OCI-M2 (cell line): ENCODE results near the gene KBTBD3.
"Not testable (repeated sequence)": the region's sequence is repeated elsewhere in the genome, so short reads cannot be mapped to it uniquely, and the experiment has no call there.

ENCODE experiments used
- DNase-seq: peaks from one replicate; lab custom pipeline; 2025; ENCODE audit not compliant: unreplicated experiment; lab: John Stamatoyannopoulos, UW

Gene KBTBD3

DNA sequence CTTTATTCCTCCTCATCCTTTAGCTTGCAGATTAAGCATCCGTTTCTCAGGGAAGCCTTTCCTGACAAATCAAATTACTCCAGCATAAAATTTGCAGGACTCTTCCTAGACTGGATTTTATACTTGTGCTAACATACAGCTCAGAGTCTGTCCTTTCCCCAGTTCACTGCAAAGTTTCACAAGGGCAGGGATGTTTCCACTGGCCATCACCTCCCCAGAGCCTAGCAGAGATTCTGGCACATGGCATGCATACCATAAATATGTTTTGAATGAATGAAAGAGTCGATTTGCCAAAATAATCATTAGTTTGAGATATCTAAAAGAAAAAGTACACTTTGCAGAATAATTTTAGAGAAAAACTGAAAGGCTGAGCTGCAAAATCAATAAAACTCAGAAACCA lies 65.7 kb downstream of the KBTBD3 start:
- DNase-seq = no peak

DNA sequence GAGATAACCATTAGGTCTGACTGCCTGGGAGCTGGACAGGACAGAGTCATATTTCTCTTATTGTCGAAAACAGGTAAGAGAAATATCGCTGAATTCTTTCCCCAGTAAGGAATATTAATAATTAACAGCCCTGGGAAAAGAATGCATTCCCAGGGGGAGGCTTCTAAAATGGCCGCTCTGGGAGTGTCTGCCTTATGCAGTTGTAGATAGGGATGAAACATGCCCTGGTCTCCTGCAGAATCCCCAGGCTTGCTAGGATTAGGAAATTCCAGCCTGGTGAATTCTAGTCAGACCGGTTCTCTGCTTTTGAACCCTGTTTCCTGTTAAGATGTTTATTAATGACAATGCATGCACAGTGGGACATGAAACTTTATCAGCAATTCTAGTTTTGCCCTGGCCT lies 74.1 kb downstream of the KBTBD3 start:
- DNase-seq = not testable (repeated sequence)

DNA sequence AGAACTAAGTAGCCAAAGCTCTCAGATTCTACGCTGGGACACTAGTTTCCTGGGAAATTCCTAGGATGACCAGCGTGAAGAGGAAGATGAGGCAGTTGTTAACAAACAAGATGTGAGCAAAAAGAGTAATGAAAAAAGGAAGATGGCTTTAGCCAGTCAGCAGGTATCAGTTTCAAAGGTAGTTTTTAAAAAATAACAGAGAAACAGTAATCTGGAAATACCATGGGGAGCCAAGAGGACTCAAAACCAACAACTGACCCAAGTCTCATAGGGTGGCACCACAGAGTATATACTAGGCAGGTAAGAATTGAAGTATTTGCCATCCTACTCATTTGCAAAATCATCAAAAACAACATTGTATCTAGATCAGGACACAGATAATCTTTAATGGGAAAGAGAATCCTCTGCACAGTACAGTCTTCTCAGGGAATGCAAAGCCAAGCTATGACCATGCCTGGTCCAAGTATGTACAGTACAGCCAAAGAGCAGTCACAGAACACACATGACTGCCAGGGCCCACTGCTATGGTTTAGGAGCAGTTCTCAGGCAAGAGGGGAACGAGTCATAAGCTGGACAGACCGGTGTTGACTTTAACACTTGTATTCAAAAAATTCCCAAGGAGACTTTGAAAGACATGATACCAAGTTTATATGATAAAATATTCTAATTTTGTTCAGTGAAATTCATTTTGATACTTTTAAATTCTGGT lies 75.7 kb downstream of the KBTBD3 start:
- no peak for DNase-seq
